Measurements from ENCODE around the gene CTIF.

The CTIF gene

DNA sequence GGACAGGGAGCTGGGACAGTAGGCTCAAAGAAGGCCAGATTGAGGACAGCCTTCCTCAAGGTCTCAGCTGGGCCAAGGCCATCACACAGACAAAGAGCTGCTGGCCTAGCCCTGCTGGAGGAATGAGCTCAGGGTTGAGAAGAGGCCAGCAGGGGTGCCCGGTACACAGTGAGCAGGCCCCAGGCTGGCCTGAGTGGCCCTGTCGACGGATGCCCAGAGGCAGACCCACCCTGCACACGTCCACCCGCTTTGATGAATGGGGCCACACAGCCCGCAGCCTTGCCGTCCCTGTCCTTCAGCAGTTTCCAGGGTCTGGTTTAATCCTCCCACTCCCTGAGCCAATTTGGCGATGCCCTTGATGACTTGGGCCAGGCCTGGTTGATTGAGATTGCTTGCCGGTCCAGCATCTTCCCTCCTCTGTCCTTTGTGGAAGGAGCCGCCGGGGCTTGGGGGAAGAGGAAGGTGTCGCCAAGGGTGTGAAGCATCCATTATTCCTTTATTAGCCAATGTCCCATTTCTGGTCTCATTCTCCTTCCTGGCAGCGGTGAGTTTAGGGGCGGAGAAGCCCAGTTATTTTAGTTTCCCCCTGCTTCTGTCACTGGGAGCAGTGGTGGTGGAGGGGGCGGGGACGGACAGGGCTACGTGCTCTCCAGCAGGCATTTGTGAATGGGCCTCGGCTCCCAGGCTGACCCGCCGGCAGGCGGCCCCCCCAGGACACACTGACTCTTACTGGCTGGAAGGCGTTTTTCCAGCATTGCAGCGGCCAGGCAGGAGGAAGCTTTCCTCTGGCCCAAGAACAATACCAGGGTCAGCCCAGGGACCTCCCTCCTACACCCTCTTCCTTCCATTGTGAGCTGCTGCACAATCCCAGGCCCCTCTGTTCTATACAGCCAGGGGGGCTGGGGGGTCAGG lies 141.8 kb downstream of the CTIF start:
- no peak for DNase-seq (ENCODE audit: low read depth in 2 of 2)

DNA sequence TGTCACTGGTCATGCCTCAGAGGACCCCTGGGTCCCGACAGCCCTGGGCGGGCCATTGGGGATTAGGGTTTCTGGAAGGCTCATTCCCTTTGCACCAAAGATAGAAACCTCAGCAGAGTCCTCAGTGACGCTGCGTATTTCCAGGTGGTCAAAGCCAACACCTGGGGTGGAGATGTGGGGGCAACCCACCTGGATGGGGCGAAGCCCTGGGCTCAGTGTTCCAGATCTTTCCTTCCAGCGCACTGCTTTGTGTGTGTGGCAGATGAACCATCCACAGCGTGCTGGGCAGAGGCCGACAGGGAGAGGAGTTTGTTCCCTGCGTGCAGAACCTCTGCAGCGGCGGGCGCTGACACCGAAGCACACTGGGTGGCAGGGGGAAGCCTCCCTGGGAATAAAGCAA lies 143.9 kb downstream of the CTIF start:
- no peak for DNase-seq (ENCODE audit: low read depth in 2 of 2)

DNA sequence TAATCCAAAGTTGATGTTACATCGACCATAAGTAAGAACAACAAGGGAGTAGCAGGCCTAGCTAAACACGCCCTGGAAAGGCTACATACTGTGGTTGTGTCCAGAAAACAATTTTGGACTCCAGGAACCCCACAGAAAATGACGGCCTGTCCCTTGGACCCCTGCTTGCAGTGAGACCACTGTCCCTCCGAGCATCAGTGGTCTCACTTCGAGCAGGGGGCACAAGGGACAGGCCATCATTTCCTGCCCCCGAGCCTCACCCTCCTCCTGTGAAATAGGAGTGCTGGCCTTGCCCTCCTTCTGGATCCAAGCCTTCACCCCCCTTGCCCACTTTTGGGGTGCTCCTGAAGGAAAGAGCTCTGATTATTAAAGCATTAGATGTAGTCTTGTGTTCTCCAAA lies 144.4 kb downstream of the CTIF start:
- no peak for DNase-seq (ENCODE audit: low read depth in 2 of 2)

DNA sequence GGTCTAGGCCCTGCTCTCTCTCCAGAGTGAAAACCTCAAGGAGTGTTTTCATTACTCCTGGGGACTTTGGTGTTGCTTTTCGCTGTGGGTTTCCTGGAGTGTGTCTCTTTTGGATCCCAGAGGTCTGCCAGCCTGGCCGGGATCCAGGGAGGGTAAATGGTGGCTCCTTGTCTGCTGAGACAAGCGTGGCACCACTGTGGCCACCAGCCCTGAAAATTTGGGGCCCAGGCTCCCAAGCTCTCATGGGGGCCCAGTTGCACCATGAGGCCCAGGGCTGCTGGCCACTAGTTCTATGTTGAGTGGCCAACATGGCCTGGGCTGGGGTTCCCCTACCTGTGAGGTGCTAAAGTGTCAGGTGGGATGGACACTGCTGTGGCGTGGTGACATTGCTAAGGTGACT lies 144.8 kb downstream of the CTIF start:
- no peak for DNase-seq (ENCODE audit: low read depth in 2 of 2)

DNA sequence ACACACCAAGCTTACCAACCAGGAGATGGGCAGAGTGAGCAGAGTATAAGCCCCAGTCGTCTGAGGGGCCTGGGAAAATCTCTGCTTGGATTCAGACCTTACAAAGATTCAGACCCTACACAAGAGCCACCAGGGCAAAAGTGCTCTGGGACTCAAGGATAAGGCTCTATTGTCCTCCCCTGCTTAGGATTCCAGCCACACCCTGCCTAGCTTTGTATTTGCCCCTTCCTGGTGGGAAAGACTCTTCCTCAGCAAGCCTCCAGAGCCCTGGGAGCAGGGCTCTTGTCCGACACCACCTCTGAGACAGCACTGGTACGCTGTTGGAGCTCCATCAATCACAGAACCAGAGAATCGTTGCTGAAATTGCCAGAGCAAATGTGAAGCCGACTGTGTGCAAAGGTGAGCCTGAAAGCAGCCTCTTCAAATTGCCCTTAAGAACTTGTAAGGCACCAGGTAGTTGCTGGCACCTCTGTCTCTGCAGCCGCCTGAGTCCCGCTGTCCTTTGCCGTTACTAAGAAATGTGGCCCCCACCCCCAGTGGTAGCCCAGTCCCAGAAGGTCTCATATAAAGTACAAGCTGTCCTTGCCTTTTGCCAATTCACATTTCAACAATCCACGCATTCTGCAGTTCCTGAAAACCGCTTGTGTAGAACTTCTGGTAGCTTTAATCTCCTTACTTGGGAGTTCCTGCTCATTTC lies 148.7 kb downstream of the CTIF start:
- DNase-seq (ENCODE audit: low read depth in 2 of 2) = no peak

DNA sequence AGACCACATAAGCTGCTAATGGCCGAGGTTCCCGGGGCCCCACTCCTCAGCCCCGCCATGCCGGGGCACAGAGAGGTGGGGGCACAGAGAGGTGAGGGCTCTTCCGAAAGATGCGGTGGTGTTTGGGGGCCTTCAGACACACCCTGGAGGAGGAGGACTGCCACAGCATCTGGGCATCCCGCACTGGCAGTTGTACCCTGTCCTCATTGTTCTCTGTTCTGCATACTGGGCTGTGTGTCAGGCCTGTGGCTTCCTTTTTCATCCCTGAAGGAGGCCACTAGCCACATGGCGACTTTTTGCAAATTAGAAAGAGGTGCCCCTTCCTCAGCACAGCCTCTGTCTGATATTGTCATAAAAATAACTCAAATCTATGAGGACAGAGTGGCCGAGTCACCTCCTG lies 150.1 kb downstream of the CTIF start:
- DNase-seq (ENCODE audit: low read depth in 2 of 2) = no peak

DNA sequence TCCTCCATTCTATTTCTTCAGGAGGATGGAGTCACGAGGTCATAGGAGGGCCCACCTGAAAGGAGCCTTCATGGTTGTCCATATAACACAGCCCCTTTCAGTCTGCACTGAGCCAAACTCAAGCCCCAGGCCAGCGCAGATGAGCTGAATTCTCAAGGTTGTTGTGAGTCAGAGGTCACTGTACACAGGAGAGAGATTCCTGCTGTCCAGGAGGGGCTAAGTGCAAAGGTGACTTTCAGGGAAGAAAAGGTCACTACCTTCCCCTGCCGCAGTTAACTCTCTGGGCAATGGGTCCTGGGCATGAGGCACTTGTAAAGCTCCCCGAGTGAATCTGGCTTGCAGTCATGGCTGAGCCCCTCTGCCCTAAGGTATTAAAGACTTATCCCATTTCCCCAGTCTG lies 150.7 kb downstream of the CTIF start:
- no peak for DNase-seq (ENCODE audit: low read depth in 2 of 2)

DNA sequence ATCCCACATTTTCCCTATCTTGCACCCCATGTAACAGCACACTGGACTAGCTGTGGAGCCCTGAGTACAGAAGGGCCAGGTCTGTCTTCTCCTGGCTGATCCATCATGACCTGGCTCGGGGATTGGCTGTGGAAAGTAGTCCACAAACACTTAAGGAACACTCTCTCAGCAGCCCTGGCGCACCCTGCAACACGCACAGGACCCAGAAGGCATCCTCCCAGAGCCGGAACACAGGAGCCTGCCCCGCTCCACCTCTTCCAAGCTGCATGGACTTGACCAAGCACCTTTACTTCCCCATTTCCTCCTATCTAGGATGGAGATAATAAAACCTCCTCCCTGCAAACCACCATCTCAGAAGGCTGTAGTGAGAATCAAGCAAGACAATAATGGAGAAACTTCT lies 151.7 kb downstream of the CTIF start:
- no peak for DNase-seq (ENCODE audit: low read depth in 2 of 2)

DNA sequence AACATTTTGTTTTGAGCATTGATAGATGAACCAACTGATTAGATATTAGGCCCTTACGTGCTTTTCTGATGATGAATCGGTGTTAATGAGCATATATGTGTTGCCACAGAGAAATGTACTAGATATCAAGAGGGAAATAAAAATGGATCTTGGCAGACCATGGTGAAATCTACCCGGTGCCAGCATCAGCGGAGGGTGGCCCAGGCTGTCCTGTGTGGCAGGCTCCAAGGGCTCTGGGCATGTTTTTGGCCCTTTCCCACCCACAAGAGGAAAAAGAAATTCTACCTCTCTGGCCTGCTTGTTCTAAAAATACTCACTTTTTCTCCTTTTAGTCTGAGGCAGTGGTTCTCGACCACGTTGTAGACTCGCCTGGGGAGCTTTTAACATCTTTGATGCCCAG lies 154.2 kb downstream of the CTIF start:
- no peak for DNase-seq (ENCODE audit: low read depth in 2 of 2)

DNA sequence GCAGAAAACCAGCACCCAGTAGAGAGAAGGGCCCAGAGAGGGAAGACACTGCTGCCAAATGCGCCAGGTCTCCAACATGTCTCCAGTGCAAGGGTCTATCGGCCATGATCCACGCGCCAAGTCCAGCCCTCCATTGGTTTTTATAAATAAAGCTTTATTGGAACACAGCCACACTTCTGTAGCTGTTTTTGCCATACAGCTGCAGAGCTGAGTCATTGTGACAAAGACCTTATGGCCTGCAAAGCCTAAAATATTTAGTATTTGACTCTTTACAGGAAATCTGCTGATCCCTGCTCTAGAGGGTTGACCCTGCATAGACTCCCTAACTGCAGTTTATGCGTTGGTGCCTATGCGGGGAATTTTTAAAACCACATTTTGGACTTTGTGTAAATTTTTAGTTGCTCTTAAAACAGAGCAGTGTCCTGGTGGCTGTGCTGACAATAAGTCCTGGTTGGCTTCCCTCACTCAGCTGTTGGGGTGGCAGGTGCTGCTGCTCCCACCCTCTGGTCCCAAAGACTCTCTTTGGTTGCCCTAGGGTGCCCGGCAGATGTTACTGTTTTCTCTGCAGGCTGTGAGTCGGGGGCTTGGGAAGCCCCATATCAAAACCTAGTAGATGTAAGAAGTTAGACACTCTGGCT lies 154.9 kb downstream of the CTIF start:
- no peak for DNase-seq (ENCODE audit: low read depth in 2 of 2)

DNA sequence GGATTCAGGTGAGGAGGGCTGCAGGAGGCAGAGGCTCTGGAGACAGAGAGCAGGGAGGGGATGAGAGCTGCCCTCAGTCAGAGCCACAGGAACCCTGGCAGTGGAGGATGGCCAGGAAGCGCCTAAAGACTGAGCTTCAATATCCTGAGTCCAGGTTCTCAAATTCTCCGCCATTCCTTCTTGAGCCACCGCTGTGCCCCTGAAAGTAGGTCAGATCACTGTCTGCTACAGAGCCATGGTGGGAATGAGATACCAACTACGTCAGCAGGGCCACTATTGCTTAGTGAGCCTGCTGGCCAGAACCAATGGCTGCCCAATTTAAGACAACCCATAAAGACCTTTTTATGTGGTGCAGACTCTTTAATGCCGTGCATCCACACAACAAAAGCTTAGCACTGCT lies 155.5 kb downstream of the CTIF start:
- DNase-seq (ENCODE audit: low read depth in 2 of 2) = no peak

DNA sequence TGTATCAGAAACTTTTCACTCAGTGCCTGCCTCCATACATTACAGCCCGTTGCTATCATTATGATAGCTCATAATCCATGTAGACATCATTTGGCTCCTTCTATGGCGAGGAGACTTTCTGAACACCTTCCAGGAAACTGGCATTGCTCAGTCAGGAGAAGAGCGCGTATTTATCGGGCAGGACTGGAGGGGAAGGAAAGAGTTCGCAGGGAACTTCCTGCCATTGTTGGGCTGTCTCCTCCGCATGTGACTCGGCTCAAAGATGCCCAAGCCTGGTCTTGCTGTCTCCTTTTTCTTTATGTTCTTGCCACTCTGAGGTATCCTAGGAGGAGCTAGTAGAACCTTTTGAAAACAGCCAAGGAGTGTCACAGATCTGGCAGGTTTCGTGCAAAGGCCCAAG lies 156.8 kb downstream of the CTIF start:
- DNase-seq (ENCODE audit: low read depth in 2 of 2) = no peak

DNA sequence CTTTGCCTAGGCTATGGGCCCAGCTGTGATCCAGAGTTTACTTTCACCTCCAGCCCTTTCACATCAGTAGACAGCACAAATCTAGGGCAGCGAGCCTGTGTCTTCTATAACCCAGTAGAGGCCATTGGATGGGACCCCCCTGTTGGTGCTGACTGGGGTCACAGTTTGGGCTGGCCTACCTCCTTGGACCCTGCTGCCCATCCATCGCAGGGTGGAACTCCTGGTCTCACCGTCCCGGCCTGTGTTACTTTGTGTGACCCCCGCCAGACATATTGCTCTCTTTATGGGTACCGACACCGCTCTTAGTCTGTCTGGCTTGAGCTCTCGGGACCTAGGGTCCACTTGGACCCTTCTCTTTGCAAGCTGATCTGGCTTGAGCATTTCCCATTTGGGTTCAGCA lies 157.4 kb downstream of the CTIF start:
- no peak for DNase-seq (ENCODE audit: low read depth in 2 of 2)

DNA sequence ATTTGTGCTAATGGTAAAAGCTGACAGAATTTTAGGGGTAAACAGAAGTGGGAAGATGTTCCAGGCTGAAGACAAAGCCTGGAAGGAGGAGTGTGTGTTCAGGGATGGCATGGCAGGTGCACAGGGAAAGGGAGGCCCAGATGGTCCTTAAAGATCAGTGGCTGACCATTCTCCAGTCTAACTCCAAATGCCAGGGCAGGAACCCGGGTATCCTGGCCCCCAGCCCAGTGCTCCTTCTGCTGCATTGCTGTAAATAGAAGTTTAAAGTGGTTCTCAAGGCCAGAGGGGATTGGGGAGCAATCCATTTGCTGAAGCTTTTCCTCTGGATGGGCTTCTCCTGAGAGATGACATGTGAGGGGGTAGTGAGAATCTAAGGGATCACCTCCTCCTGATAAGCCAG lies 158.6 kb downstream of the CTIF start:
- no peak for DNase-seq (ENCODE audit: low read depth in 2 of 2)

DNA sequence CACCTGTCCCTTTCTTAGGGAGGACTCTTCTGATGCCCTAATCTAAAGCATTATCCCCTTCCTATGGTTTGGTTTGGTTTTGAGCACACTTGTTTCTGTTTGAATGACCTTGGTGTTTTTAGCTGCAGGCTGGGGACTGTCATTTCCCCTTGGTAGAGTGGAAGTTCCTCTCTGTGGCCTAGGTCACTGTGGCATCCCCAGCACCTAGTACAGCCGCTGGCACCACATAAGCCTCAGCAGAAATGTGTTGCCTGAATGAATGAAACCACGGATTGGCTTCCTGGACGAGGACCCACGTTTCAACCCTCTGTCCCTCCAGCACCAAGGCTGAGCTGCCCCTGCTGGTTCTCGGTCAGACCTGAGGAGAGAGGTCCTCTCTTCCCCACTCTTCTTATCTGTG lies 159.9 kb downstream of the CTIF start:
- no peak for DNase-seq (ENCODE audit: low read depth in 2 of 2)

DNA sequence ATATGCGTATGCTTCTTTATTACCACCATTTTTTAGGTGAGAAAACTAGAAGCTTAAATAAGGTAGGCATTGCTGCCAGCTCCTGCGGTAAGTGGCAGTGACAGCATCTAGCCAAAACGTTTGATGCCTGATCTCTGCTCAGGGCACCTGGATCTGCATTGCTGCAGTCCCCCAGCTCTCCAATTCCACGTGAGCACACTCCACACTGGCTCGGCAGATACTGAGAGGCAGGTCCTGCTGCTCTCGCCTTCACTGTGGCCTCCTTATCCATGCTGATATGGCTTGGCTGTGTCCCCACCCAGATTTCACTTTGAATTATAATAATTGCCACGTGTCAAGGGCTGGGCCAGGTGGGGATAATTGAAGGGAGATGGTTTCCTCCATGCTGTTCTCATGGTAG lies 160.9 kb downstream of the CTIF start:
- no peak for DNase-seq (ENCODE audit: low read depth in 2 of 2)

DNA sequence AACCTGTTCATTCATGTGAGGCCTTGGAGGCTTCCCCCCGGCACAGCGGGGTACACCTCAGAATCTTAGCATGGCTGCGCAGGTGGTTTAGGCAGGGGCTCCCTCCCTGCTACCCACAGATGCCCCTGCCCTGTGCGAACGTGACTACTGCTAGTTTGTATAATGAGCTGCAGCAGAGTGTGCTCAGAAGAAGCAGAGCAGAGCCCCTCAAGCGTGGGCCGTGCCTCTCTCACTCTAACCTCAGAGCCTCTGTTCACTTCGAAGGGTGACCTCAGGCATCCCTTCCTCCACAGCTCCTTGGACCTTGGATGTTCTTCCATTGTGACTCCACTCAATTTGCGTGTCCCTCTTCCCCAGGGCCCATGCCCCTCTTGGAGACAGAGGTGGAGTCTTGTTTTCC lies 161.6 kb downstream of the CTIF start:
- no peak for DNase-seq (ENCODE audit: low read depth in 2 of 2)

DNA sequence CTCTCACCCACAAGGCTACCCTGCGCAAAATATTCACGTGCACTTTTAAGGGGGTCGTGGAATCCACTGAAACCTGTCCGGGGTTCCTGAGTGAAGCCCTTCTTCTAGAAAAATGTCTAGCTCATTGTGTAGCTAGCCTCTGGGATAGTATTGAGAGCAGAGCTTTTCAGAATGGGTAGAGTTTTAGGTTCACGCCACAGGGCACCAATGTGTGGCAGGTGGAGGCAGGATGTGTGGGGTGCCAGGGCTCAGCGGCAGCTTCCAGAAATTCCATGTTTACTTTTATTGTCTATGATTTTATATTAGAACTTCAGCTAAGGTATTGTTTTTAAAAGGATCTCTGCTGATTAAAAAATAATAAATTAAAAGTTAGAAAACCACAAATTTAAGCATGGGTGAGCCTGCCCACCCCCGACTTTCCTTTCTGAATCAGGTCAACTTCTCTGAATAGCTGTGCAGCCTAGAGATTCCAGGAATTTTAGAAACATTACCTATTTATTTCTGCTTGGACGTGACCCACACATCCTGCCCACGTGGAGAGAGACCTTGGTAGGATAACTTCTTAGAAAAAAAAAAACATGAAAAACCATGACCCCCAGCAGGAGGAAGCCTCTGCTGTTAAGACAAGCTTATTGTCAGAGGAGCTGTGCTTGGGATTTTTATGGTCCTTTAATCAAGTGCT lies 163.7 kb downstream of the CTIF start:
- DNase-seq (ENCODE audit: low read depth in 2 of 2) = no peak

DNA sequence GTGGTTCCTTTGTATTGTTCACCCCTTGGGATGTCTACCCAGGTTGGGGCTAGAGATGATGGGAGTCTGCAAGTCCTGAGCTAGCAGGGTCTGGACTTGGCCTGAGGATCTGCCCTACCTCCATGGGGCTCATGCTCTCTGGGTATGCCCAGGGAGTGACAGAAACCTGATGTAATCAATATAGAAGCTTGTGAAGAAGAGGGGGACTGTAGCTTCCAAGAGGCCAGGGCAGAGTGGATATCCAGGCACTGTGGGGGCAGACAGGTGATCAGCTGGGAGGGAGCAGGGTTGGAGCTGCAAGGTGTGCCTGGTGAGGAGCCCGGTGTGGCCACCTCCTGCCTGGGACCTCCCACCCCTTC lies 164.2 kb downstream of the CTIF start:
- no peak for DNase-seq (ENCODE audit: low read depth in 2 of 2)

DNA sequence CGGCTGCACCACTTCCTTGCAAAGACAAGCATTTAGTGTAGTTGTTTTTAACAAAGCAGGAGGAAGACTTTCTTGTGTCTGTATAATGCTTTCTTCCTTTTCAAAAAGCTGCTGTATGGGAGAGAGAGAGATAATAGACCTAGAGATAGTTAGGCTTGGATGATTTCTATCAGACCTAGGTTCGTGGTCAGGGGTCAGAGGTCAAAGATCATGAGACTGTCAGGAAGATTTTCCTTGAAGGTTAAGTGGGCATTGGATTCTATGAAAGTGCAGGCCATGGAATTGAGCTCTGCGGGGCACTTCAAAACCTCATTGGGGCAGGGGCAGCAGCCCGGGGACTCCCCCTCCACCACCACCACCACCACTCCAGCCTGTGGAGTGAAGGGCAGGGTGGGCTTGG lies 164.6 kb downstream of the CTIF start:
- DNase-seq (ENCODE audit: low read depth in 2 of 2) = no peak

DNA sequence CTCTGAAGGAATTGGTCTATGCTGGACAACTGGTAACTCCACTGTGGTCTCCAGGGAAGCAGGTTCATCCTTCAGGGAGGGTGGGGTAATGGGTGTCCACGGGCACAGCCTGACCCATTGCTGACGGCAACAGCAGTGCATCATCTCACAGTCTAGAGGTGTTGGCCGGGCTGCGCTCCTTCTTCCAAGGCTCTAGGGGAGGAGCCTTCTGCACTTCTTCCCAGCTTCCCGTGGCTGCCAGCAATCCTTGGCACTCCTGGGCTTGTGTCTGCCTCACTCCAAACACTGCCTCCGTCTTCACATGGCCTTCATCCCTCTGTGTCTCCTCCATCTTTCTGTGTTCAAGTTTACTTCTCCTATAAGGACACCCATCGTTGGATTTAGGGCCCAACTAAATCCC lies 166.2 kb downstream of the CTIF start:
- no peak for DNase-seq (ENCODE audit: low read depth in 2 of 2)

DNA sequence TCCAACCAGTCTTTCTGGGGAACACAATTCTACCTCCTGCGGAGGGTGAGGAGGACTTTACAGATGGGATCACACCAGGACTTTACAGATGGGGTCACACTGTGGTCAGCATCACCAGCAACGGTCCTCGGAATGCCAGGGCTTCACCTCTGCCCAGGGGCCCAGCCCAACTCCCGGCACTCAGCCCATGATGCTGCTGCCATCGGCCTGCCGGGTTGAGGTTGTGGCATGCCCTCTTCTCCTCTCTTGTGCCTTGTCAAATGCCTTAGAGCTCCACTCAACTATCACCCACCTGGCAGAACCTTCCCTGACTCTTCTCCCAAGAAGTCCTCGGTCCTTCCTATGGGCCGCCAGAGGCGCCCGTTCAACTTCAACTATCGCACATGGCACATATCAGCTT lies 166.7 kb downstream of the CTIF start:
- no peak for DNase-seq (ENCODE audit: low read depth in 2 of 2)
